Adipocyte (in vitro differentiated cells): Measurements from ENCODE around the gene LRRC37A3.
"Not testable (repeated sequence)": the region's sequence is repeated elsewhere in the genome, so short reads cannot be mapped to it uniquely, and the experiment has no call there.

Source experiments
- DNase-seq: peaks from one replicate; pipeline ENCODE4 v3.0.0-alpha.2; 2015; ENCODE audit warnings: low read depth
- H3K27me3 ChIP-seq: replicated peaks from 2 replicates; pipeline ENCODE4 v1.7.0; 2013; ENCODE audit warnings: mild to moderate bottlenecking, low read length, moderate library complexity; ENCODE audit not compliant: control insufficient read depth, insufficient read depth
- H3K36me3 ChIP-seq: 2 replicates; pipeline ENCODE4 v1.7.0; 2013; ENCODE audit warnings: low read length, mild to moderate bottlenecking, moderate library complexity; ENCODE audit not compliant: control insufficient read depth, insufficient read depth, severe bottlenecking
- H3K4me1 ChIP-seq: 2 replicates; pipeline ENCODE4 v1.7.0; 2013; ENCODE audit warnings: mild to moderate bottlenecking, low read length, moderate library complexity; ENCODE audit not compliant: control insufficient read depth, insufficient read depth
- H3K4me3 ChIP-seq: 2 replicates; pipeline ENCODE4 v1.7.0; 2013; ENCODE audit warnings: mild to moderate bottlenecking, low read length, moderate library complexity
- H3K9ac ChIP-seq: 2 replicates; pipeline ENCODE4 v1.7.0; 2013; ENCODE audit warnings: mild to moderate bottlenecking, low read length, moderate library complexity
- H3K9me3 ChIP-seq: 2 replicates; pipeline ENCODE4 v1.7.0; 2013; ENCODE audit warnings: mild to moderate bottlenecking, low read length, moderate library complexity; ENCODE audit not compliant: control insufficient read depth

The LRRC37A3 gene

DNA sequence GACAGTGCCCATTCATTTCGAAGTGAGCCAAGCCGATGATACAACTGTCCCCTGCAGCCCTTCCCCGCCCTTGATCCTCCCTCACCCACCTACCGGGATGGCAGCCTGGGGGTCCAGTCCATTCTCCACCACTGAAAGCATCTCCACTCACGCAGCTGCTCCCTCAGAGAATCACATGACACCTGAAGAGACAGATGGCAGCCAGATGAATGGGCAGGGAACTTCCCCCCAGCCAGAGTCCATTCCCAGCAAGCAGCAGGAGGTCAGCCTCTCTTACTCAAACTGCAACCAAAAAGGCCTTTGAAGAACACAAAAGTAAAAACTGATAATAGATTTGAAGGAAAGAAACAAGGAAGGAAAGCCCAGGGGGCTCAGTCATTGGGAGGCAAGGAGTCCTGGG, 90.2 kb downstream of the LRRC37A3 start:
- H3K4me1 ChIP-seq, H3K4me3 ChIP-seq, DNase-seq, H3K9ac ChIP-seq, H3K27me3 ChIP-seq, H3K9me3 ChIP-seq: not testable (repeated sequence)
- peaks cover 14% of the 10 kb centered on the region for H3K36me3 ChIP-seq

DNA sequence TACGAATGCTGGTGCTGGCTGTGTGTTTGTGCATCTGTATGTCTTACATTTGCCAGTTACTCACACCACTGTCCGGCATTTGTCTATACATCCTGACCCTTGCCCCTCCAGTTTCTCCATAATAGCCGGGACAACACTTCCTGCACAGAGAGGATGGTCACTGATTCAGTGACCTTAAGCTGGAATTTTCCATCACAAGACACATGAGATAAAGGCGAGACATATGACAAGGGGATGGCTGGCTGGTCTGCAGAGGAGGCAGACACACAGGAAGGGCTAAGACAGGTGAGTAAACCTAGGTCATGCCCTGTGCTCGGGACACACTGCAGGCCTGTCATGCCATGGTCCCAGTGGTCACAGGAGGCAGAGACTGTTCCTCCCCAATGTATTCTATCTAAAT, 100.4 kb downstream of the LRRC37A3 start:
- H3K9me3 ChIP-seq, DNase-seq, H3K4me3 ChIP-seq, H3K4me1 ChIP-seq, H3K9ac ChIP-seq, H3K27me3 ChIP-seq: not testable (repeated sequence)
- peaks cover 41% of the 10 kb centered on the region for H3K36me3 ChIP-seq

DNA sequence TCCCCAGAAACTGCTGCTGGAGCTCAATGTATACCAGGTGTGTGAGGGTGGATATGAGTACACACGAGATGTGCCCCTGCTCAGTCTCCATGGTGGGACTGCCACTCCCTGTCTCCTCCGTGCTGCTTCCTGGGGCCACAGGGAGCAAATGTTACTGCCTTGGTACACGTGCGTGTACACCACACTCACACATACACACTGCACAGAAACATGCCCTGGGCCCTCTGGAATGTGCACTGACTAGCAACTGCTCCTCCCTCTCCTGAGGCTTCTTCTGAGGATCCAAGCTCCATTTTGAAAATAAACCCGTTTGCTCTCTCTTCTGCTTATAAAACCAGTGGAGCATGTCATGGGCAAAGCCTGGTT, 103.5 kb downstream of the LRRC37A3 start:
- not testable (repeated sequence) for H3K4me1 ChIP-seq, H3K4me3 ChIP-seq, H3K27me3 ChIP-seq, H3K9ac ChIP-seq, H3K9me3 ChIP-seq, DNase-seq
- peaks cover 26% of the 10 kb centered on the region for H3K36me3 ChIP-seq

DNA sequence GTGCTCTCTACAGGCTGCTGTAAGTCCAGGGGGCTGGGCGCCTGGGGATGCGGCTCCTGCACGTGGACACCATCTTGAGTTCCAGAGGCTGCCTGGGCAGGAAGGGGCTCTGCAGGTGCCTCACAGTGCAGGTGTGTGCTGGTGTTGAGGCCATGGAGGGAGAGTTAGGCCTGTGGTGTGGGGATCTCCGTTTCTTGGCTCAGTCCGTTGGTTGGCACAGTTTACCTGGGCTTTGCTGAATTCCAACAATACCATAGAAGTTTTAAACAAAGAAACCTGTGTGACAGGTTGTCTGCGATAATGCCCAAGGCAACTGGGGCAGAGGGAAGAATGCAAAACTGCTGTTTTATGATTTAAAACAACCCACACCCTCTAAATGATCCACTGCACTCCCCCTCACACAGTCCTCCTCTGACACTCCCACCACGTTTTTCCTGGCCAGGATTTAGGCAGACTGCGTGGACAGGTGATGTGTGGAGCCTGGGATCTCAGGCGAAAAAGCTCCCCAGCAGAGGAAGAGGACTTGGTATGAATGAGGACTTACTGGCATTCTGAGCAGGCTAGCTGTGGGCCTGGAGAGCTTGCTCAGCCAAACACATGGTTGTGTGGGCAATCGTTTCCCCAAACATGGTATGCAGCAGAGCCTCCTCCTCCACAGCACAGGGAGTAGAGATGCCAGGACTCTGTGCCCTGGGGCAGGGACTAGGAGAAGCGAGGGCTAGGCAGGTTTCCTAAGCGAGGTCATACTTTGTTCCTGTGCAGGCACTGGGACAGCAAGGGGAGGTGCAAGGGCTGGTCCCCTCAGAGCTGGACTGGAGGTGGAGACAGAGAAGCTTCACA, 104.1 kb downstream of the LRRC37A3 start:
- not testable (repeated sequence) for H3K4me1 ChIP-seq, H3K9ac ChIP-seq, H3K4me3 ChIP-seq, H3K9me3 ChIP-seq, H3K27me3 ChIP-seq
- peaks cover 26% of the 10 kb centered on the region for H3K36me3 ChIP-seq
- DNase-seq = peak; percentile 73

DNA sequence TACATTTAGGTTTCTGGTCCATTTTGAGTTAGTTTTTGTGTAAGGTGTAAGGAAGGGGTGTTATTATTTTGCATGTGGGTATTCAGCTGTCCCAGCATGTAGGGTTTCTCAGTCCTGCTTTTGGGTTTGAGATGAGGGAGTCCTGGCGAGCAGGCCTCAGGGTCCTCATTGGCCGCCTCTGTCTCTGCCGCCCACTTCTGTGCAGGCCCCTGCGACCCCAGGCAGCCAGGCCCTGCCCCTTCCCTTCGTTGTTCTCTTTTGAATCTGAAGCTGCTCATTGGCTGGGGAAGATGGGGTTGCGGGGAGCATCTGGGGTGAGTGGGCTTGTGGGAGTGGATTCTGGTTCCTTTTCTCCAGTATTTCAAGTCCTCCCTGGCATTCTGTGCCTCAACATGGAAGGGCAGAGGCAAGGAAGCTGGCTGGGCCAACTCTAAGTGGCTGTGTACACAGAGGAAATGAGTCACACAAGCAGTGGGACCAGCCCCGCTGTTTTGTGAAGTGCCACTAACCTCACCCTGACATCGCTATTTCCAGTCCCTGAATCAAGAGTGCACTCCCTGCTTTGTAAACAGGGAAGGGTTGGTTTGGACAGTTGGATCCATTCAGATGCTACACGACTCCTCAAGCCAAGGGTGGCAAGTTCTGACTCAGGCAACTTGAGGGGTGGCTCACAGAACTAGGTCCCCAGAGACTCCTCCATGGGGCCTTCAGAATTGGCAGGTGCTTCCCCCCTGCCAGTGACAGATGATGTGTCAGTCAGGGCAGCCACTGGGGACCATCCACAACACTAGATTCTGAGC, 110.9 kb downstream of the LRRC37A3 start:
- DNase-seq = peak; percentile 45
- H3K36me3 ChIP-seq, H3K9me3 ChIP-seq, H3K9ac ChIP-seq, H3K27me3 ChIP-seq, H3K4me3 ChIP-seq, H3K4me1 ChIP-seq: not testable (repeated sequence)
